Measurements from ENCODE around the gene VCAN.

GRCh38 chr5:83528439-83528769, 56.9 kb downstream of the VCAN start:
- no peak for TF ChIP-seq POLR2A (IDR thresholded peaks at IDR 0.05)
- no peak for TF ChIP-seq CTCF (IDR thresholded peaks at IDR 0.05)
- TF ChIP-seq POLR2AphosphoS5 (IDR thresholded peaks at IDR 0.05) = no peak
- no peak for TF ChIP-seq EP300 (IDR thresholded peaks at IDR 0.05)
